ENCODE data around the gene HSPB9. TPM values are rescaled to one million over a fixed set of nuclear protein-coding genes. Genes with fewer than 3 reads are reported as not detected.

The HSPB9 gene
- total and polyA plus RNA-seq, 7 experiments from 2014 or later, result 0.10 to 0.16 (median 0.12) TPM; not detected in 4

DNA sequence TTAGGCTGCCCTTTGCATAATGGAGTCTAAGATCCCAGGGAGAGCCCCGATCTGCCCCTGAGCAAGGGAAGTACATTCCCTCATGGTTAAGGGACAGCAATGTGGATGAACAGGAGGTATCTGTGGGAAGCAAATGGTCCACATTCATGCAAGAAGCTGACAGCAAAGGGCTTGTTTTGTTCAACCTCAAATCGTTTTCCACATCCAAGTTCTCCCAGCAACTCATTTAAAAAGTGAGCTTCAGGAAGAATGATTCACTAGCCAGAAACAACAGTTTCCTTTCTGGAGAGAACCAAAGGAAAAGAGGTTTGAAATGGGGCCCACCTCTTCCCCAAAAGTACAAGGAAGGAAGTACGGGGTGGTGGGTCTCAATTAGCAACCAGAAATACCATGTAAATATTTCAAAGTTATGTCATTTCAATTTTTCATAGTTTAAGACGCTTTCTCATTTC is 9.4 kb downstream of the HSPB9 start:
- Histone ChIP-seq H3K27ac (ENCODE audit: low read depth, low read length) (no peak overlapping the region), H3K36me3 (ENCODE audit: control insufficient read depth in 2 of 3, insufficient read depth in 3 of 3, low read length in 3 of 3) (peaks cover 0 to 58% (median 9%) of the 10 kb centered on the region in 3 experiments), H3K27me3 (ENCODE audit: control insufficient read depth in 2 of 2, insufficient read depth in 2 of 2, low read length in 2 of 2) (no peaks in the 10 kb centered on the region), H3K9me3 (ENCODE audit: control insufficient read depth in 2 of 3, low read length in 3 of 3) (no peaks in the 10 kb centered on the region), H3K4me1 (ENCODE audit: control insufficient read depth in 2 of 2, insufficient read depth in 2 of 2, low read length in 2 of 2) (peaks cover 16 to 22% of the 10 kb centered on the region in 2 donors), H3K4me3 (ENCODE audit: low read length) (no peak overlapping the region)
- Mint-ChIP-seq H3K4me3 (peak overlapping the region in 1 of 10 donors; percentile 48), H3K27ac (peak overlapping the region in 8 of 9 donors; percentile 29 to 89 (median 82)), H3K27me3 (no peaks in the 10 kb centered on the region), H3K36me3 (peaks cover 3 to 30% (median 12%) of the 10 kb centered on the region in 5 donors), H3K9me3 (no peaks in the 10 kb centered on the region), H3K4me1 (peaks cover 33 to 61% (median 53%) of the 10 kb centered on the region in 7 donors)
- ATAC-seq (no peak), DNase-seq (no peak)
- ChIA-PET POLR2A (interaction anchor here (0.7 kb wide), 1 partner anchor 17 kb away, joined by 3 read pairs; no protein-coding TSS in a partner anchor), CTCF (no interaction called here)
- intact Hi-C loops (cut with micrococcal nuclease), result no loop called here

DNA sequence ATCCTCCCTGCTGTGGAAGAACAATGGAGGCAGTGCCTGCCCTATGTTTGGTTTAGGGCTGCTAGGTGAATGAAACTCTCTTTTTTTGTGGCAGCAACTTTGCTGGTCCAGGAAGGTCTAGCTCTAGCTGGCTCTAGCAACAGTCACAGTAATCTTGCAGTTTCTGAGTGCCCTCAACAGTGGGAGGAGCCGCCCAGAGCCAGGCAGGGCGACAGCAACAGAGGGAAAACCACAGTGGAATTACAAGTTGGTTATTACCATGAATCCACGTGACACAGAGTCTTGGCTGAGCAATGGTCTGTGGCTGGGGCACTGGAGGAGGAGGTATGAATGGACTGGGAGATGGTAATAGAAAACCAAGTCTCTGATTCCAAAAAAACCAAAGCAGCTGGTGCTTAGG is 10.3 kb downstream of the HSPB9 start:
- Mint-ChIP-seq H3K36me3 (peaks cover 3 to 24% (median 8%) of the 10 kb centered on the region in 5 donors), H3K4me1 (peaks cover 34 to 66% (median 54%) of the 10 kb centered on the region in 7 donors), H3K27ac (peak overlapping the region; percentile 65 to 89 (median 84)), H3K9me3 (no peaks in the 10 kb centered on the region), H3K27me3 (no peaks in the 10 kb centered on the region), H3K4me3 (peak overlapping the region in 7 of 10 donors; percentile 12 to 63 (median 41))
- DNase-seq, result peak in 1 of 9 donors; percentile 37
- no peaks in the 10 kb centered on the region for H3K9me3 ChIP-seq (ENCODE audit: control insufficient read depth in 2 of 3, low read length in 3 of 3)
- peaks cover 0 to 49% (median 7%) of the 10 kb centered on the region in 3 experiments for H3K36me3 ChIP-seq (ENCODE audit: control insufficient read depth in 2 of 3, insufficient read depth in 3 of 3, low read length in 3 of 3)
- H3K4me3 ChIP-seq (ENCODE audit: low read length), result no peak overlapping the region
- intact Hi-C loops (cut with micrococcal nuclease), result no loop called here
- ATAC-seq, result peak; percentile 58
- POLR2A ChIA-PET, result no interaction called here
- no peaks in the 10 kb centered on the region for H3K27me3 ChIP-seq (ENCODE audit: control insufficient read depth in 2 of 2, insufficient read depth in 2 of 2, low read length in 2 of 2)
- H3K4me1 ChIP-seq (ENCODE audit: control insufficient read depth in 2 of 2, insufficient read depth in 2 of 2, low read length in 2 of 2), result peaks cover 16 to 22% of the 10 kb centered on the region in 2 donors
- H3K27ac ChIP-seq (ENCODE audit: low read depth, low read length), result peak overlapping the region; percentile 46
- CTCF ChIA-PET, result no interaction called here

GRCh38 chr17:42133461-42134041 is 10.9 kb downstream of the HSPB9 start:
- peak overlapping the region; percentile 65 to 89 (median 84) for H3K27ac Mint-ChIP-seq
- ATAC-seq (peak; percentile 62), DNase-seq (peak in 5 of 9 donors; percentile 32 to 58 (median 41))
- peaks cover 16 to 22% of the 10 kb centered on the region in 2 donors for H3K4me1 ChIP-seq (ENCODE audit: control insufficient read depth in 2 of 2, insufficient read depth in 2 of 2, low read length in 2 of 2)
- H3K4me3 ChIP-seq (ENCODE audit: low read length), result no peak overlapping the region
- POLR2A ChIA-PET, result interaction anchor here (1.3 kb wide), 1 partner anchor 13 kb away, joined by 4 read pairs; no protein-coding TSS in a partner anchor
- no peaks in the 10 kb centered on the region for H3K9me3 Mint-ChIP-seq
- H3K27me3 Mint-ChIP-seq, result no peaks in the 10 kb centered on the region
- CTCF ChIA-PET, result no interaction called here
- peak overlapping the region in 8 of 10 donors; percentile 12 to 63 (median 41) for H3K4me3 Mint-ChIP-seq
- no peaks in the 10 kb centered on the region for H3K9me3 ChIP-seq (ENCODE audit: control insufficient read depth in 2 of 3, low read length in 3 of 3)
- peaks cover 36 to 72% (median 58%) of the 10 kb centered on the region in 7 donors for H3K4me1 Mint-ChIP-seq
- intact Hi-C loops (cut with micrococcal nuclease), result no loop called here
- H3K36me3 ChIP-seq (ENCODE audit: control insufficient read depth in 2 of 3, insufficient read depth in 3 of 3, low read length in 3 of 3), result peaks cover 0 to 49% (median 5%) of the 10 kb centered on the region in 3 experiments
- peak overlapping the region; percentile 46 for H3K27ac ChIP-seq (ENCODE audit: low read depth, low read length)
- H3K27me3 ChIP-seq (ENCODE audit: control insufficient read depth in 2 of 2, insufficient read depth in 2 of 2, low read length in 2 of 2), result no peaks in the 10 kb centered on the region
- H3K36me3 Mint-ChIP-seq, result peaks cover 2 to 18% (median 8%) of the 10 kb centered on the region in 5 donors

- intact Hi-C loops (cut with micrococcal nuclease), result no loop called here
- Histone ChIP-seq H3K36me3 (ENCODE audit: control insufficient read depth in 2 of 3, insufficient read depth in 3 of 3, low read length in 3 of 3) (peaks cover 0 to 40% (median under 1%) of the 10 kb centered on the region in 3 experiments), H3K27ac (ENCODE audit: low read depth, low read length) (no peak overlapping the region), H3K4me3 (ENCODE audit: low read length) (no peak overlapping the region), H3K27me3 (ENCODE audit: control insufficient read depth in 2 of 2, insufficient read depth in 2 of 2, low read length in 2 of 2) (no peaks in the 10 kb centered on the region), H3K9me3 (ENCODE audit: control insufficient read depth in 2 of 3, low read length in 3 of 3) (no peaks in the 10 kb centered on the region), H3K4me1 (ENCODE audit: control insufficient read depth in 2 of 2, insufficient read depth in 2 of 2, low read length in 2 of 2) (peaks cover 16 to 22% of the 10 kb centered on the region in 2 donors)
- Mint-ChIP-seq H3K27me3 (no peaks in the 10 kb centered on the region), H3K27ac (peak overlapping the region in 6 of 9 donors; percentile 73 to 91 (median 82)), H3K4me1 (peaks cover 36 to 83% (median 64%) of the 10 kb centered on the region in 7 donors), H3K36me3 (peaks cover 0 to 10% (median 8%) of the 10 kb centered on the region in 5 donors), H3K4me3 (peak overlapping the region in 2 of 10 donors; percentile 11 to 36), H3K9me3 (no peaks in the 10 kb centered on the region)
- no peak for DNase-seq
- ATAC-seq, result no peak
- ChIA-PET CTCF (no interaction called here), POLR2A (interaction anchor here (0.6 kb wide), 1 partner anchor 211 kb away, joined by 5 read pairs; no protein-coding TSS in a partner anchor)
Observed at GRCh38 chr17:42135151-42135550, 12.5 kb downstream of the HSPB9 start.

DNA sequence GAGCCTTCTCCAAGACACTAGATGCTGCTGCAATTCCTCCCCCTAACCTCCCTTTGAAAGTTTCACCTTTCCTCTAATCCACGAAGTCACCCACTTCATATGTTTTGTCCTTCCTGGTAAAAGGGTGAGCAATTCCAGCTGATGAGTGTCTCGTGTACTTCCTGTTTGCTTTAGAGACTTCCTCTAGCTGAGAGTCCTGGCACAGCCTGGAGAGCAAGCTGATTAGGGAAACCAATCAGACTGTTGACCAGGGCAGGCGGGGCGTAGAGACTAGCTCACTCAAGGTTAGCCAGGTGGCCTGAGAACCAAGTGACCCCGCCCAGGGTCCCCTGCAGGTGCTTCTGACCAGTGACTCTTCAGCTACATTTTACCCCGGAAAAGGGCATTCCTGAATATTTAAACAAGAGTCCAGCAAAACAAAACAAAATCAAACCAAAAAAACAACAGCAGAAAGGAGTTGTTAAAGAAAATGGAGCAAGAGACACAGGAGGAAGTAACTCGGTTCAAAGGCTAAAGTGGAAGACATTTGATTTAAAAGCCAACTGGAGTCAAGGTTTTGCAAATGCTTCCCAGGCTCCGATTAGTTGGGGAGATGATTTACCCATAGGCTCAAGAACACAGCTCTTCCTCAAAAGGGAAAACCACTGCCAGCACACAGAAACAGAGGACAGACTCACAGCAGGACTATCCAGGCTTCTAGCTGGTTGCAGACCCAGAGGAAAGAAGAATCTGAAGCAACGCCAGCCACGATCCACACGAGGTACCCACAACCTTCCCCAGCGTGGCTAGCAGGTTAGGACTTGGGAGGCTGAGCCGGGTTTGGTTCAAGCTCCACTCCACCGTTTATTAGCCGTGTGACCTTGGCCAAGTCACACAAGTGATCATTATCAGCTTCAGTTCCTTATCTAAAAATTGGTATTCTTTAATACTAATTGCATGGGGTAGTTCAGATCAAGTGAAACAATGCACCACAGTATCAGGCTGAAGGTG is 13.4 kb downstream of the HSPB9 start:
- Histone ChIP-seq H3K9me3 (ENCODE audit: control insufficient read depth in 2 of 3, low read length in 3 of 3) (no peaks in the 10 kb centered on the region), H3K36me3 (ENCODE audit: control insufficient read depth in 2 of 3, insufficient read depth in 3 of 3, low read length in 3 of 3) (peaks cover 0 to 33% (median 0%) of the 10 kb centered on the region in 3 experiments), H3K27me3 (ENCODE audit: control insufficient read depth in 2 of 2, insufficient read depth in 2 of 2, low read length in 2 of 2) (no peaks in the 10 kb centered on the region), H3K27ac (ENCODE audit: low read depth, low read length) (no peak overlapping the region), H3K4me3 (ENCODE audit: low read length) (no peak overlapping the region), H3K4me1 (ENCODE audit: control insufficient read depth in 2 of 2, insufficient read depth in 2 of 2, low read length in 2 of 2) (peaks cover 16 to 22% of the 10 kb centered on the region in 2 donors)
- Mint-ChIP-seq H3K9me3 (no peaks in the 10 kb centered on the region), H3K4me3 (peak overlapping the region in 8 of 10 donors; percentile 11 to 54 (median 34)), H3K27ac (peak overlapping the region; percentile 66 to 91 (median 81)), H3K27me3 (no peaks in the 10 kb centered on the region), H3K4me1 (peaks cover 38 to 87% (median 67%) of the 10 kb centered on the region in 7 donors), H3K36me3 (peaks cover 0 to 12% (median 5%) of the 10 kb centered on the region in 5 donors)
- POLR2A ChIA-PET, result no interaction called here
- DNase-seq, result no peak
- peak; percentile 64 for ATAC-seq
- intact Hi-C loops (cut with micrococcal nuclease), result no loop called here
- CTCF ChIA-PET, result interaction anchor here (0.6 to 1.0 kb wide), 3 partner anchors 23 to 1853 kb away, joined by 3 read pairs; no protein-coding TSS in a partner anchor

DNA sequence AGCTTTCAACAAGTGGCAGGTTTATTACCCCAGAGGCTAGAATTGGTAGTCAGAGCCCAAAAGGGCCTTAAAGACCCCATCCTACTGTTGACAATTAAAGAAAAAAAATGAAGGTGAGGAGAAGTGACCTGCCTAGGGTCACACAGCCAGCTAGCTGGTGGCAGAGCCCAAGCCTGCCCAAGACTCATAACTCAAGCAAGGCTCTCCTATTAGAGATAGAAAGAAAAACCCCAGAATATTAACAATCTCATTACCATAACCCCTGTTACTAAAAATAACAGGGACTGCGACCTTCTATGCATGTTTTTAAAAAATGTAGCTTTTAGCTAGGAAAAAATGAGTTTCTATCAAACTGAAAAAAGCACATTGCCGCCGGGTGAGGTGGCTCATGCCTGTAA is 14.0 kb downstream of the HSPB9 start:
- ATAC-seq (no peak), DNase-seq (no peak)
- no peaks in the 10 kb centered on the region for H3K9me3 Mint-ChIP-seq
- ChIA-PET CTCF (interaction anchor here (0.5 to 1.0 kb wide), 3 partner anchors 23 to 1852 kb away, joined by 3 to 5 read pairs (median 3); no protein-coding TSS in a partner anchor), POLR2A (no interaction called here)
- peaks cover 42 to 87% (median 67%) of the 10 kb centered on the region in 7 donors for H3K4me1 Mint-ChIP-seq
- Histone ChIP-seq H3K27ac (ENCODE audit: low read depth, low read length) (no peak overlapping the region), H3K27me3 (ENCODE audit: control insufficient read depth in 2 of 2, insufficient read depth in 2 of 2, low read length in 2 of 2) (no peaks in the 10 kb centered on the region), H3K4me1 (ENCODE audit: control insufficient read depth in 2 of 2, insufficient read depth in 2 of 2, low read length in 2 of 2) (peaks cover 16 to 22% of the 10 kb centered on the region in 2 donors), H3K4me3 (ENCODE audit: low read length) (no peak overlapping the region), H3K9me3 (ENCODE audit: control insufficient read depth in 2 of 3, low read length in 3 of 3) (no peaks in the 10 kb centered on the region), H3K36me3 (ENCODE audit: control insufficient read depth in 2 of 3, insufficient read depth in 3 of 3, low read length in 3 of 3) (peaks cover 0 to 35% (median 3%) of the 10 kb centered on the region in 3 experiments)
- peak overlapping the region in 5 of 9 donors; percentile 24 to 81 (median 66) for H3K27ac Mint-ChIP-seq
- no peaks in the 10 kb centered on the region for H3K27me3 Mint-ChIP-seq
- intact Hi-C loops (cut with micrococcal nuclease), result no loop called here
- peaks cover 0 to 9% (median 3%) of the 10 kb centered on the region in 5 donors for H3K36me3 Mint-ChIP-seq
- peak overlapping the region in 1 of 10 donors; percentile 36 for H3K4me3 Mint-ChIP-seq

All from naive thymus-derived CD4-positive, alpha-beta T cell (primary cell).